ENCODE results near the gene ARMC9. TPM values are rescaled to one million over a fixed set of nuclear protein-coding genes. Genes with fewer than 3 reads are reported as not detected.
"Not testable (repeated sequence)": the region's sequence is repeated elsewhere in the genome, so short reads cannot be mapped to it uniquely, and the experiment has no call there.

ARMC9 gene
- total and polyA plus RNA-seq, 9 donors = 16.7 to 33.5 (median 29.3) TPM

GRCh38 chr2:231174211-231174651 lies 24.2 kb upstream of the ARMC9 start:
- Histone ChIP-seq H3K27ac (no peak overlapping the region), H3K4me1 (ENCODE audit: insufficient read depth) (no peaks in the 10 kb centered on the region), H3K36me3 (no peaks in the 10 kb centered on the region), H3K9me3 (no peaks in the 10 kb centered on the region), H3K4me3 (no peak overlapping the region), H3K27me3 (no peaks in the 10 kb centered on the region)
- TF ChIP-seq POLR2A (IDR thresholded peaks at IDR 0.05) = no peak
- no peak for TF ChIP-seq CTCF (IDR thresholded peaks at IDR 0.05)
- TF ChIP-seq EP300 (IDR thresholded peaks at IDR 0.05) = no peak
- intact Hi-C loops (cut with DNase I) = no loop called here
- DNase-seq = no peak
- 2 to 8% (median 8%) methylated on average over 2 of the region's 2 CpGs for WGBS, 3 donors

- WGBS, 3 donors = 94 to 96% (median 95%) methylated on average over 2 of the region's 2 CpGs
- intact Hi-C loops (cut with DNase I) = no loop called here
- Histone ChIP-seq H3K4me3 (no peak overlapping the region), H3K9me3 (no peaks in the 10 kb centered on the region), H3K27me3 (no peaks in the 10 kb centered on the region), H3K27ac (no peak overlapping the region), H3K36me3 (no peaks in the 10 kb centered on the region), H3K4me1 (ENCODE audit: insufficient read depth) (no peaks in the 10 kb centered on the region)
- TF ChIP-seq EP300 (IDR thresholded peaks at IDR 0.05) = no peak
- no peak for TF ChIP-seq CTCF (IDR thresholded peaks at IDR 0.05)
- no peak for TF ChIP-seq POLR2A (IDR thresholded peaks at IDR 0.05)
- DNase-seq = no peak
Observed at GRCh38 chr2:231176066-231176465, 22.4 kb upstream of the ARMC9 start.

- TF ChIP-seq EP300 (IDR thresholded peaks at IDR 0.05) (no peak), CTCF (IDR thresholded peaks at IDR 0.05) (no peak), POLR2A (IDR thresholded peaks at IDR 0.05) (no peak)
- no peak for DNase-seq
- no peaks in the 10 kb centered on the region for H3K9me3 ChIP-seq
- H3K36me3 ChIP-seq = no peaks in the 10 kb centered on the region
- H3K27me3 ChIP-seq = no peaks in the 10 kb centered on the region
- no peak overlapping the region for H3K4me3 ChIP-seq
- WGBS, 3 donors = 66 to 86% (median 85%) methylated on average over 11 of the region's 11 CpGs
- H3K4me1 ChIP-seq (ENCODE audit: insufficient read depth) = no peaks in the 10 kb centered on the region
- intact Hi-C loops (cut with DNase I) = no loop called here
- H3K27ac ChIP-seq = no peak overlapping the region
Observed at GRCh38 chr2:231177156-231178025, 21.0 kb upstream of the ARMC9 start.

- H3K4me3 ChIP-seq; H3K27me3 ChIP-seq; H3K27ac ChIP-seq; H3K9me3 ChIP-seq; intact Hi-C loops (cut with DNase I); H3K36me3 ChIP-seq; DNase-seq; H3K4me1 ChIP-seq (ENCODE audit: insufficient read depth): not testable (repeated sequence)
- WGBS, 3 donors = 93 to 95% (median 93%) methylated on average over 5 of the region's 5 CpGs
Observed at GRCh38 chr2:231178805-231179204, 19.6 kb upstream of the ARMC9 start.

GRCh38 chr2:231181860-231182512 lies 16.4 kb upstream of the ARMC9 start:
- intact Hi-C loops (cut with DNase I) = no loop called here
- H3K27me3 ChIP-seq = no peaks in the 10 kb centered on the region
- H3K27ac ChIP-seq = no peak overlapping the region
- no peak overlapping the region for H3K4me3 ChIP-seq
- no peaks in the 10 kb centered on the region for H3K9me3 ChIP-seq
- WGBS, 3 donors = 78 to 81% (median 78%) methylated on average over 12 of the region's 12 CpGs
- no peak for DNase-seq
- H3K4me1 ChIP-seq (ENCODE audit: insufficient read depth) = no peaks in the 10 kb centered on the region
- no peak for TF ChIP-seq POLR2A (IDR thresholded peaks at IDR 0.05)
- no peak for TF ChIP-seq EP300 (IDR thresholded peaks at IDR 0.05)
- no peak for TF ChIP-seq CTCF (IDR thresholded peaks at IDR 0.05)
- no peaks in the 10 kb centered on the region for H3K36me3 ChIP-seq

Data from ovary (tissue), 9 donors.